ENCODE data around the gene PLCL2. TPM values are rescaled to one million over a fixed set of nuclear protein-coding genes. Genes with fewer than 3 reads are reported as not detected.

The PLCL2 gene
- total and polyA plus RNA-seq, 10 of the 15 experiments (the other 5 are each of a cell fraction or from before 2014, with no cell fraction given): 7.5 to 37.3 (median 21.7) TPM

GRCh38 chr3:16884084-16884747 is 539 bp upstream of the PLCL2 start (continued):
- no peak for TF ChIP-seq PRDM15 (CRISPR knock-in tag; IDR thresholded peaks at IDR 0.05)
- no peak for TF ChIP-seq SIN3A (IDR thresholded peaks at IDR 0.05; ENCODE audit: low read depth, low read length)
- peak; percentile 47 for TF ChIP-seq BACH1 (IDR thresholded peaks at IDR 0.05; ENCODE audit: borderline replicate concordance)
- no peak for TF ChIP-seq TAF1 (IDR thresholded peaks at IDR 0.05; ENCODE audit: borderline replicate concordance, low read depth, low read length)
- no peak for TF ChIP-seq RFX5 (IDR thresholded peaks at IDR 0.05; ENCODE audit: low read depth, low read length)
- no peak for TF ChIP-seq CEBPB (IDR thresholded peaks at IDR 0.05; ENCODE audit: borderline replicate concordance in 1 of 2, low read depth in 2 of 2, low read length in 2 of 2)
- TF ChIP-seq ZBTB4 (CRISPR knock-in tag; IDR thresholded peaks at IDR 0.05): no peak
- TF ChIP-seq SMAD1 (IDR thresholded peaks at IDR 0.05; ENCODE audit: low read depth, partially characterized antibody): no peak
- TF ChIP-seq FOXK2 (IDR thresholded peaks at IDR 0.05): no peak
- TF ChIP-seq ATF3 (IDR thresholded peaks at IDR 0.05; ENCODE audit: borderline replicate concordance, extremely low read depth, low read depth, low read length): no peak
- TF ChIP-seq SUPT20H (IDR thresholded peaks at IDR 0.05; ENCODE audit: borderline replicate concordance, control insufficient read depth, low read depth, low read length): no peak
- 0 out of 2 replicates have a peak, but pooled peaks have one; percentile 36 for TF ChIP-seq CREB1 (IDR thresholded peaks at IDR 0.05; ENCODE audit: low read depth)
- no peak for TF ChIP-seq CHD2 (IDR thresholded peaks at IDR 0.05; ENCODE audit: borderline replicate concordance, low read depth, low read length)
- no peak for TF ChIP-seq IKZF2 (IDR thresholded peaks at IDR 0.05)
- no peak for TF ChIP-seq MTA3 (IDR thresholded peaks at IDR 0.05; ENCODE audit: borderline replicate concordance, low read length)
- TF ChIP-seq WRNIP1 (IDR thresholded peaks at IDR 0.05; ENCODE audit: borderline replicate concordance, low read depth, low read length): no peak
- TF ChIP-seq GATAD2B (conservative IDR thresholded peaks at IDR 0.05; ENCODE audit: low read depth): peak; percentile 93
- TF ChIP-seq EED (IDR thresholded peaks at IDR 0.05; ENCODE audit: low read depth): peak; percentile 21; the same call in 1 of the 2 replicates
- TF ChIP-seq HDAC2 (IDR thresholded peaks at IDR 0.05): no peak
- peak; percentile 90; the same call in 1 of the 2 replicates for TF ChIP-seq ZBTB33 (IDR thresholded peaks at IDR 0.05)

Data from GM12878 (cell line).